ENCODE results near the gene RASAL2.
"Not testable (repeated sequence)": the region's sequence is repeated elsewhere in the genome, so short reads cannot be mapped to it uniquely, and the experiment has no call there.

Gene RASAL2

DNA sequence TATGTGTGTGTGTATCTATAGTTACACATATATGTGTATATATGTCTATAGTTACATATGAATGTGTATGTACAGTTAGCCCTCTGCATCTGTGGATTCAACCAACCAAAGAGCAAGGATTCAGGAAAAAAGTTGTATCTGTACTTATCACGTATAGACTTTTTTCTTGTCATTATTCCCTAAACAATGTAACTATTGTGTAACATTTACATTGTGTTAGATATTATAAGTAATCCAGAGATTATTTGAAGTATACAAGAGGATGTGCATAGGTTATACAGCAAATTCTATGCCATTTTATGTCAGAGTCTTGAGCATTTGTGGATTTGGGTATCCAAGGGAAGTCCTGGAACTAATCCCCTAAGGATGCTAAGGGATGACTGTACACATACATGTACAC is 71.3 kb downstream of the RASAL2 start:
- DNase-seq (ENCODE audit: low read depth in 3 of 3) = no peak

DNA sequence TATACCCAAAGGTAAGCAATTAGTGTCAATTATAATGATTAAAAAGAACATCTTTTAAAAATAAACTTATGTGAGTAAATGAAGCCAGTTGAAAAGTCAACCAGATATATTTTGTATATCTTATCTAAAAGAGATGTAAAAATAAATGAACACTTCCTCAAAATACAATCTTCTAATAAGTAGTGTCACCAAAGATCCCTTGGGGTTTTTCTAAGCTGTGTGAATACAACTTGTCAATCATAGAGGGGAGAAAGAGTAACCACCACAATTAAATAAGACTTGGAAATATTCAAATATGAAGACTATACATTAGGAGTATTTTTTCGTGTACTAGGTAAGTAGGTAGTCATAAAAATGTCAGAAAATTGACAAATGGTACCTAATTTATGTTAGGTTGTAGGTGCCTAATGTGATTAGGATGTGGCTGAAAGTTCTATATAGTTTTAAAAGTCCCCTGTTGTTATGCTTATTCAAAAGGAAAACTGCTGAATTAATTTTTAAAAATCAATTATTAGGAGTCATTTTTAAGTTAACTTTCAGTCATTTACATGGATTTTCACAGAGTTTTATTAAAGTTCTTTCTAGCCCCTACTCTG is 72.6 kb downstream of the RASAL2 start:
- no peak for DNase-seq (ENCODE audit: low read depth in 3 of 3)

DNA sequence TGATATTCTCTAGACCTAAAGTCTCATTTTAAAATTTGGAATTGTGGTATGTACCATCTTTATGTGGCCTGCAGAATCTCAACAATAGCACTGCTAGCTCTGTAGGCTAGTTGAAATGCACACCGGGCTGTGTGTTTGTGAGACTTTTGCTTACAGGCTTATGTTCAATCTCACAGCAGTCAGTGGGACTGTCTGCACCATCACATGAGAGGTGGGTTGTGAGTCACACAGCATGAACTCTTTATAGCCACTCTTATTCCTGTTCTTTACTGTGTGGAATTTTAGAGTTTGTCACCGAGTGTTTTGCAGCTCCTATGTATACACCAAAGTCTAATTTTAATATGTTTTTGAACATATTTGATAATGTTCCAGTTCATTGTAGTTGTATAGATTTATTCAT is 74.6 kb downstream of the RASAL2 start:
- no peak for DNase-seq (ENCODE audit: low read depth in 3 of 3)

DNA sequence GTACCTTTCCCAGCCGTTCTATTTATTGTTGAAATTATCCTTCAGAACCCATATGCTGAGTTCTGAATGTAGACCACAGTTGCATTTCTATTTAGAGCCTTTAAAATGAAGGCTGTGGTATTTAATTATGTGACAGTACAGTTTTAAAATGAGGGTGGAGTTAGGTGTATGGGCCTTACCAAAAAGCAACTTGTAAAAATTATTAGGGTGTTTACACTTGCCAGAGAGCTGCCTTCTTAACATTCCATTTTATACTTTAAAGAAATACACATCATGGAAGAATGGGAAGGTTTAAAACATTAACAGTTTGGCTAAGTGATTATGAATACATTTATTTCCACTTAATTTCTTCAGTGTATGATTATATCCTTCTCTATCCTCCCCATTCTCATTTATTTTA is 75.7 kb downstream of the RASAL2 start:
- no peak for DNase-seq (ENCODE audit: low read depth in 3 of 3)

DNA sequence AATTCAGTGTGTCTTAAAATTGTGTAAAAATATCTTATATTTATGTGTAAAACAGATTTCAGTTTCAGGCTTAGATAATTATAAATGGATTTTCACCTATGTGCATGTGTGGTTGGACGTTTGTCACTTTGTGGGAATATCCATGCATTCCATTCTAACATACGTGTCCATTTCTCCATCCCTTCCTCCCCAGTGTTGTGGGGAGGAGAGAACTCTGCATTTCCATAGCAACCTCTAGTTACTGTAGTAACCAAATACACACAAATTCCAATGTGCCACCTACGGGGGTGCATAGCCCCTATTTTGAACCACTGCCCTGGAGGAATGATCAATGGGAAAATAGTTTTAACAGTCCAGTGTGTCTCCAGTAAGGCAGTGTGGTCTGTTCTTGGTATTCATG is 79.0 kb downstream of the RASAL2 start:
- DNase-seq (ENCODE audit: low read depth in 3 of 3) = no peak

DNA sequence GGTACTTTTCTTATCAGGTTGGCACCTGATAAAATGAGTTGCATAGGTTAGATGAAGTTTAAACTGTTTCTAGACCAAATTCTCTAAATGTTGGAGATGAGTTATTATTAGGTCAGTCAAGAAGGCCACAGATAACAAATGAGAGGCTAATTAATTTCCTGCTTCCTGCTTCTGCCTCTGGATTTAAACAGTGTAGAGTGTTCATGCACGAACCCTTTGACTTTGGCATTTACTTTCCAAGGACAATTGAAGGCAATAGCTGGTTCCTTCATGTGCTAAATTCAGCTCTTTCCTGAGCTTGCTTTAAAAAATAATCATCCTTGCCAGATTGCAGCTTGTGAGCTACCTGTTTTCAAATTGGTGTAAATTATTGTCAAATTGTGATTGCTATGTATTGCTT is 80.6 kb downstream of the RASAL2 start:
- DNase-seq (ENCODE audit: low read depth in 3 of 3) = no peak

DNA sequence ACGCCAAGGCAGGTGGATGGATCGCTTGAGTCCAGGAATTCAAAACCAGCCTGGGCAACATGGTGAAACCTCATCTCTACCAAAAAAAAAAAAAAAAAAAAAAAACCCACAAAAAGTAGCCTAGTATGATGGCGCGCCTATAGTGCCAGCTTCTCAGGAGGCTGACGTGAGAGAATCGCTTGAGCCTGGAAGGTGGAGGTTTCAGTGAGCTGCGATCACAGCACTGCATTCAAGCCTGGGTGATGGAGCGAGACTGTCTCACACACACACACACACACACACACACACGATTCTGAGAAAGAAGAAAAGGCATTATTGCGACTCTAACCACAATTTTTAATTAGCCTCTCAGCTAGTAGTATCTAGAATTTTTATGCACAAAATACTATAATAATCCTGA is 86.5 kb downstream of the RASAL2 start:
- DNase-seq (ENCODE audit: low read depth in 3 of 3) = no peak

DNA sequence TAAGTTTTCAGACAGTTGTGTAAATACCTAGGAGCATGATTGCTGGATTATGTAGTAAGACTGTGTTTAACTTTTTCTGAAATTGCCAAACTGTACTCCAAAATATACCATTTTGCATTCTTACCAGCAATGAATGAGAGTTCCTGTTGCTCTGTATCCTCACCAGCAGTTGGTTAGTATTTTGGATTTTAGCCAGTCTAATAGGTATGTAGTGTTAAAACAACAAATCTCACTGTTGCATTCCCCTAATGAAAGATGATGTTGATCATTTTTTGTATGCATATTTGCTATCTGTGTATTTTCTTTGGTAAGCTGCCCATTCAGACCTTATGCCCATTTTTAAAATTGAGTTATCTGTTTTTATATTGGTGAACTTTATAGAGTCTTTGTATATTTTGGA is 89.9 kb downstream of the RASAL2 start:
- DNase-seq (ENCODE audit: low read depth in 3 of 3) = no peak

DNA sequence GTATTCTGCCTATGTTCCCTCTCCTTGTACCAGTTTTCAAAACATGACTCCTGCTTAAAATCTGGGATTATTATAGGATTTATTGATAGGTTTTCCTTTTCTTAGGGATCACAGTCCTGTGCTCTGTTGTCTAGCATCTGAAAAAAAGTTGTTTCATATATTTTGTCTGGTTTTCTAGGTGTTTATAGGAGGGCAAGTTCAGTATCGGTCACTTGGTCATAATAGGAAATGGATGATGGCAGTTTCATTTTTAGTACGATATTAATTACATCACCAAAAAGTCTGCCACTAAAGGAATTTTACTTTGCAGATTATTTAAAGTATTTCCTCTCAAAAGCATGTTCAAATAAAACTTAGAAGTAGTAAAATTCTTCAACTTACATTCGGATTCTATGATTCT is 94.4 kb downstream of the RASAL2 start:
- no peak for DNase-seq (ENCODE audit: low read depth in 3 of 3)

DNA sequence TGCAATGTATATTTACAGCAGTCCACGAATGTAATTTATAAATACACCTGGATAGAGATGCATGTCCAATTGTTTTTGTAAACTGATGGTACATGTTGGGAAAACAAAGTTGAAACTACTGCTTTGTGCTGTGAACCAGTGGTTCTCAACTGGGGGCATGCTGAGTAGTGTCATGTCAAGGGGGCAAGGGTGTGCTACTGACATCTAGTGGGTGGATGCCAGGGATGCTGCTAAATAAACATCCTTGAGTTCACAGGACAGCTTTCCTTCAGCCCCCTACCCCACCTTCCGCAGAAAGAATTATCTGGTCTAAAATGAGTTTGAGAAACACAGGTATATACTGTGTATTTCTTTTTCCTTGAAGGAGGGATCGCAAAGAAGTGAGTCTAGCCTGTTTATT is 95.9 kb downstream of the RASAL2 start:
- no peak for DNase-seq (ENCODE audit: low read depth in 3 of 3)

DNA sequence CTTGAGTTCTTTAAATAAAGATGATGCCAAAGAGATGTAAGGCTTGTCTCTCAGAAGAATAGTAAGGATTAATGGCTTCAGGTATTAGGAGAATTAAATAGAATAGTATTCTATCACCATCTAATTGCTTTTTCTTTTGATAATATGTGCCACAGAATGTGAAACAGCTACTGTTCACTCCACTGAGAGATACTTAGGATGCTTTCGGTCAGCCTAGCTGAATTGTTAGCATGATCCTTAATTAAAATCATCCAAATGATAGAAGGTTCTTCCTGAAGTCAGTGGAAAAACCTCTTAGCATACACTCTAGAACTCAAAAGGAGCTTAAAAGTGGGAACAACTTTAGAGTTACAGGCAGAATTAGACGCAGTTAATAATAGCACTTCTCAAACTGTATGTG is 97.0 kb downstream of the RASAL2 start:
- DNase-seq (ENCODE audit: low read depth in 3 of 3) = no peak

DNA sequence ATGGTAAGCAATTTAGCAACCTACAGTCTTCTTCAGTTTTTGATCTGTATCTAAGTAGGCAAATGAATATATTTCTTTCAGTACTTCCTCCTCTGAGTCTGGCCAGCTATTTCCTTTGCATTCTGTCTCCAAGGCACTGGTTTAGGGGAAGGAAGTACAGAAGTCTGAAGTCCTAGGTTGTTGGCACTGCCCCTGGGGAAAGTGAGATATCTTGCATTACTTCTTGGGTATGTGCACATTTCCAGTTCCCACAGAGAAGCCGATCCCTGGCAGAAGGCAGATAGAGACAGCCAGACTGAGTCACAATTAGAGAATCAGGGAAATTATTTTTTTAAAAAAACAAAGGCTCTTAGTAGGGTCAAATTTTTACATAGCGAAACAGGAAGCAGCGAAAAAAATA is 98.8 kb downstream of the RASAL2 start:
- no peak for DNase-seq (ENCODE audit: low read depth in 3 of 3)

DNA sequence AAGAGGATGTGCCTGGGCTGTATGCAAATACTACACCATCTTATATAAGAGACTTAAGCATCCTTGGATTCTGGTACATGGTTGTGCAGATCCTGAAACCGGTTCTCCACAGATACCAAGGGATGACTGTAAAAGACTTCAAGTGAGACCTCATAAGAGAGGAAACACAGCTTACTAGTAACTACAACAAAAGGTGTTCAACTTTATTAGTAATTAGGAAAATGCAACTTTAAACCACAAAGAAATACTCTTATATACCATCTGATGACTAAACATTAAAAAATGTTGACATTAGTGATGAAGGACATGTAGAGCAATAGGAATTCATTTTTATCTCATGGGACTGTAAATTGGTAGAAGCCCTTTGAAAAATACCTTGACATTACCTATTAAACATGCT is 102.7 kb downstream of the RASAL2 start:
- DNase-seq (ENCODE audit: low read depth in 3 of 3) = no peak

DNA sequence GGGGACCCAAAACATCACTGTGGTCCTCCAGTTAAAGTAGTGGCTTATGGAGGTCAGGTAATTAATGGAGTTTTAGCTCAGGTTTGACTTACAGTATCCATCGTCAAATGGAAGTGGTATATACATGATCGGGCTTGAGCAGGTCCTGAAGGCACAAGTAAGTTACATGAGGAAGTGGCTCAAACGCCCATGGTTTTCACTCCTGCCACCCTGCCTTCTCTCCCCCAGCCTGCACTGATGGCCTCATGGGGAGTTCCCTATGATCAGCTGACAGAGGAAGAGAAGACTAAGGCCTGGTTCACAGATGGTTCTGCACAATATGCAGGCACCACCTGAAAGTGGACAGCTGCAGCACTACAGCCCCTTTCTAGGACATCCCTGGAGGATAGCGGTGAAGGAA is 108.2 kb downstream of the RASAL2 start:
- DNase-seq (ENCODE audit: low read depth in 3 of 3) = not testable (repeated sequence)

DNA sequence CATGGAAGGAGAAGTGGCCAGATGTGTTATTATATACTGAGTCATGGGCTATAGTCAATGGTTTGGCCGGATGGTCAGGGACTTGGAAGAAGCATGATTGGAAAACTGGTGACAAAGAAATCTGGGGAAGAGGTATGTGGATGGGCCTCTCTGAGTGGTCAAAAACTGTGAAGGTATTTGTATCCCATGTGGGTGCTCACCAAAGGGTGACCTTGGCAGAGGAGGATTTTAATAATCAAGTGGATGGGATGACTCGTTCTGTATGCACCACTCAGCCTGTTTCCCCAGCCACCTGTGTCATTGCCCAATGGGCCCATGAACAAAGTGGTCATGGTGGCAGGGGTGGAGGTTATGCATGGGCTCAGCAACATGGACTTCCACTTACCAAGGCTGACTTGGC is 108.6 kb downstream of the RASAL2 start:
- not testable (repeated sequence) for DNase-seq (ENCODE audit: low read depth in 3 of 3)

DNA sequence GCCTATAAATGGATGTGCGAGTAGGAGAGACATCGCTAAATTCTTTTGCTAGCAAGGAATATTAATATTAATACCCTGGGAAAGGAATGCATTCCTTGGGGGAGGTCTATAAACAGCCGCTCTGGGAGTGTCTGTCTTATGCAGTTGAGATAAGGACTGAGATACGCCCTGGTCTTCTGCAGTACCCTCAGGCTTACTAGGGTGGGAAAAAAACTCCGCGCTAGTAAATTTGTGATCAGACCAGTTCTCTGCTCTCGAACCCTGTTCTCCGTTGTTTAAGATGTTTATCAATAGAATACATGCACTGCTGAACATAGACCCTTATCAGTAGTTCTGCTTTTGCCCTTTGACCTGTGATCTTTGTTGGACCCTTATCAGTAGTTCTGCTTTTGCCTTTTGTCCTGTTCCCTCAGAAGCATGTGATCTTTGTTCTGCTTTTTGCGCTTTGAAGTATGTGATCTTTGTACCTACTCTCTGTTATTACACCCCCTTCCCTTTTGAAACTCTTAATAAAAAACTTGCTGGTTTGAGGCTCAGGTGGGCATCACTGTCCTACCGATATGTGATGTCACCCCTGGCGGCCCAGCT is 114.5 kb downstream of the RASAL2 start:
- DNase-seq (ENCODE audit: low read depth in 3 of 3) = not testable (repeated sequence)

DNA sequence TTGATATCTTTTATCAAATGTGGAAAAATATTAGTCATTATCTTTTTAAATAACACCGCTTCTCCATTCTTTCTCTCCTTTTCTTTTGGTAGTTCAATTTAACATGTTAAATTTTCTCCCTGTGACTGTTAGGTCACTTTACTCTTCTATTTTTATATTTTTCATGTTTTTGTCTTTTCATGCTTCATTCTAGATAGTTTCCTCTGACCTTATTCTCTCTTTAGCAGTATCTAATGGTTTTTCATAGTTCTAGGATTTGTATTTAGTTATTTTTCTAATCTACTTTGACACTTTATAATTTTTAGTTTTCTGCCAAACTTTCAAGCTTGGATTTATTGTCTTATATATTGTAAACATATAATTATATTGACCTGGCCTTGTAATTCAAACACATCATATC is 116.0 kb downstream of the RASAL2 start:
- DNase-seq (ENCODE audit: low read depth in 3 of 3) = no peak

DNA sequence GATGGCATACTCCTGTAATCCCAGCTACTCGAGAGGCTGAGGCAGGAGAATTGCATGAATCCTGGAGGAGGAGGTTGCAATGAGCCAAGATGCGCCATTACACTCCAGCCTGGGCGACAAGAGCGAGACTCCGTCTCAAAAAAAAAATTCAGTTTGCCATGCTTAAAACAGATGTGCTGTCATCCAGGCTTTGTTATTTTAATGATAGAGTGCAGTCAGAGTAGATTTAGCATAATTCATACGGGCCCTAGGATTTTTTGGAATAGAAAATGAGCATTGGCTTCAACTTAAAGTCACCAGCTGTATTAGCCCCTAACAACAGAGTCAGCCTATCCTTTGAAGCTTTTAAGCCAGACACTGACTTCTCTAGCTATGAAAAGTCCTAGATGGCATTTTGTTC is 124.6 kb downstream of the RASAL2 start:
- DNase-seq (ENCODE audit: low read depth in 3 of 3) = no peak

DNA sequence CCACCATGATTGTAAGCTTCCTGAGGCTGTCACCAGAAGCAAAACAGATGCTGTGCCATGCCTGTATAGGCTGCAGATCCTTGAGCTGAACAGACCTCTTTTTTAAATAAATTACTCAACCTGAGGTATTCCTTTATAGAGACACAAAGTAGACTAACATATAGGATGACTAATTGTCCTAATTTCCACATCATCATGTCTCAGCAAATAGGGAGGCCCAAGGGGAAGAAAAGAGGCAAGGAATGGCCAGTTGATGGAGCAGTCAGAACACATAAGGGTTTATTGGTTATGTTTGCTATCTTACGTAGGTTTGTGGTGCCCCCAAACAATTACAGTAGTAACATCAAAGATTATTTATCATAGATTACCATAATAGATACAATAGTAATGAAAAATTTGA is 126.2 kb downstream of the RASAL2 start:
- no peak for DNase-seq (ENCODE audit: low read depth in 3 of 3)

DNA sequence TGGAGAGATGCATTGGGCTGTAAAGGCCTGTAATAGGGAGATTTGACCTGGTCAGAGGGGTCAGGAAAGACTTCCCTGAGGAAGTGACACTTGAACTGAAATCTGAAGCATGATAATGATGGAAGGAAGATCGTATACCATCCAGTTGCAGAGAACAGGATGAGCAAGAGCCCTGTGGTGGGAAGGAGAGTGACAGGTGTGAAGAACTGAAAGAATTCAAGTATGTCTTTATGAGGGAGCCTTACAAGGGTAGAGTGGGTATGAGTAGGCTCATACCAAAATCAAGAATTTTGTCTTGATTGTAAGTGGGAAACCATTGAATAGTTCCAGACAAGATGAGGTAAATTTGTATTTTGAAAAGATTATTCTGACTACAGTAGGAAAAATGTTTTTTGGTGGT is 129.4 kb downstream of the RASAL2 start:
- no peak for DNase-seq (ENCODE audit: low read depth in 3 of 3)

DNA sequence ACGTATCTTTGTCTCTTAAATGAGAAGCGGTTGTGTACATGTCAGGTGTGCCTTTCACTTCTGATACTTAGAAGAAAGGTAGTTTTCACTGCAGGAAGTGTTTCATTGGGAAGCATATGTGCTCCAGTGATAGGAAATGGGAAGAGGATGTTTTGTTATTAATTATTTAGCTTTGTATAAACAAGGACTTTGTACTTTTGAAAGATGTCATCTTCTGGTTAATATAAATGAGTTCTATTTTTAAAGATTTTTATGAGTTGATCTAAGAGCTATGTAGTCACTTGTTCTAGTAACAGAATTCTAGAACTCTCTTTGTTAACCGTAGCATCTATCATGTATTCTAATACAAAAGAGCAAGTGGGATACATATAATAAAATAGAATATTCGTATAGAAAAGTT is 130.5 kb downstream of the RASAL2 start:
- no peak for DNase-seq (ENCODE audit: low read depth in 3 of 3)

DNA sequence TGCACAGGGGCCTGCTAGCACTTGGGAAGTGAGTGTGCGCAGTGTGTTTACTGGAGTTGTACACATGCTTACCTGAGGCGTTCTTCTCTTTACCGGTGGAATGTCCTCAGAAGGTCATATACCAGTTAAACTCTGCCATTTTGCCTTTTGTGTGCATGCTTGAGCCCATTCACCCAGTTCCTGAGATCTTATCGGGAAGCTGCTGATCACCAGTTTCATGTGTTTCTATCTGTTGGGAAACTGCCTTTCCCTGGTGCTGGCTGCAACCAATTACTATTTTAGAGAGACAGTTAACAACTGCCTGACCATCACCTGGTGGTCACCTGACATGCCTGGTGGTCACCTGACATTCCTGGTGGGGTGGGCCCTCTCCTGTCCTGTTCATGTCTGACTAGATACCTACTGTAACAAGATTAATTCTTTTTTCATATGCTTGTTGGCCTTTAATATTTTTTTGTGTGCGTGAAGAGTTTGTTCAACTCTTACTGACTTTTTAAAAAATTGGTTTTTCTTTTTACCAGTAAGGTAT is 137.0 kb downstream of the RASAL2 start:
- no peak for DNase-seq (ENCODE audit: low read depth in 3 of 3)

DNA sequence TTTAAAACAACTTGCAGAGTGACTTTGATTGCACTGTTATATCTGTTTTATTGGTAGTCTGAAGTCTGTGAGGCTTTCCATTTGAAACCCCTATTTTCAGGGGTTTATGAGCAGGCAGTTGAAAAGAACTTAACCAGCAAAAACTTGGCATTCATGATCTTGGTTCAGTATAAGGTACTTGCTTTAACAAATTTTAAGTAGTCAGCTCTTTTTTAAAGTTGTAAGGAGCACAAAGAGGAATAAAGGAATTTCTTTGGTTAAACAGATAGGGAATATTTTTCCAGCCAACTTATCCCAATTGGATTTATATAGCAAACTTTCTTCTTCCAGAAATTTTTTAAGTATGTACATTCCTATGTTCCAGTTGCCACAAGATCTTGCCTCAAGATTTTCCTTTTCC is 138.2 kb downstream of the RASAL2 start:
- no peak for DNase-seq (ENCODE audit: low read depth in 3 of 3)

DNA sequence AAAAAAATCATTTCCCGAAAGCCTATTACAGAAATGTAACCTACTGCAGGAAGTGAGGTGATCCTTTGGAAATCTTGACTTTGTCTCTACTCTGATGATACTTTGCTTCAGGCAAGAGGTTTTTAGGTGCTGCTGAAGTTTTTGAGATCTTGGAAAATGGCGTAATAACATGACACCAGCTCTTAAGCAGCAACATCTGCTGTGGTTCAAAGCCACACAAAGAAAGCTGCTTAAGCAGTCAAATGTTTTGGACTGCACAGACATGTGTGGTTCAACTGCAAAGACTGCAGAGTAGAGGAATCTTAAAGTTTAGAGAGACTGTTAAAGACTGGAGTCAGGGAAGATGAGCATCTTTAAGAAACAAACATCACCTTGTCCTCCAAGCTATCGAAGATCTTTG is 139.0 kb downstream of the RASAL2 start:
- DNase-seq (ENCODE audit: low read depth in 3 of 3) = no peak

Data from stimulated activated CD4-positive, alpha-beta T cell treated with anti-CD3 and anti-CD28 coated beads, TNF-alpha, amount 100 ng/mL, for 24 hours (primary cell).